ENCODE results near the gene AEN. TPM values are rescaled to one million over a fixed set of nuclear protein-coding genes. Genes with fewer than 3 reads are reported as not detected.

AEN gene
- total RNA-seq, 4 donors from 2014 or later, result 16.1 to 19.2 (median 17.3) TPM

GRCh38 chr15:88652456-88653199, 31.5 kb downstream of the AEN start:
- Histone ChIP-seq H3K4me3 (no peak overlapping the region), H3K27ac (no peak overlapping the region), H3K9me3 (no peaks in the 10 kb centered on the region), H3K36me3 (no peaks in the 10 kb centered on the region), H3K4me1 (no peaks in the 10 kb centered on the region), H3K27me3 (no peaks in the 10 kb centered on the region)
- DNase-seq (no peak), ATAC-seq (no peak)
- in situ Hi-C loops (cut with MboI; ENCODE audit: low sequenced_read_pairs in 4 of 4), result loop anchor here in 2 of 4 donors (25.0 kb wide), 1 partner anchor 185 kb away; no protein-coding TSS in a partner anchor
- TF ChIP-seq, protein P1, sequence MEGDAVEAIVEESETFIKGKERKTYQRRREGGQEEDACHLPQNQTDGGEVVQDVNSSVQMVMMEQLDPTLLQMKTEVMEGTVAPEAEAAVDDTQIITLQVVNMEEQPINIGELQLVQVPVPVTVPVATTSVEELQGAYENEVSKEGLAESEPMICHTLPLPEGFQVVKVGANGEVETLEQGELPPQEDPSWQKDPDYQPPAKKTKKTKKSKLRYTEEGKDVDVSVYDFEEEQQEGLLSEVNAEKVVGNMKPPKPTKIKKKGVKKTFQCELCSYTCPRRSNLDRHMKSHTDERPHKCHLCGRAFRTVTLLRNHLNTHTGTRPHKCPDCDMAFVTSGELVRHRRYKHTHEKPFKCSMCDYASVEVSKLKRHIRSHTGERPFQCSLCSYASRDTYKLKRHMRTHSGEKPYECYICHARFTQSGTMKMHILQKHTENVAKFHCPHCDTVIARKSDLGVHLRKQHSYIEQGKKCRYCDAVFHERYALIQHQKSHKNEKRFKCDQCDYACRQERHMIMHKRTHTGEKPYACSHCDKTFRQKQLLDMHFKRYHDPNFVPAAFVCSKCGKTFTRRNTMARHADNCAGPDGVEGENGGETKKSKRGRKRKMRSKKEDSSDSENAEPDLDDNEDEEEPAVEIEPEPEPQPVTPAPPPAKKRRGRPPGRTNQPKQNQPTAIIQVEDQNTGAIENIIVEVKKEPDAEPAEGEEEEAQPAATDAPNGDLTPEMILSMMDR (IDR thresholded peaks at IDR 0.05 in 4 of 5, conservative IDR thresholded peaks at IDR 0.05 in 1 of 5), result no peak
- no peak for TF ChIP-seq POLR2A (IDR thresholded peaks at IDR 0.05)
- intact Hi-C loops (cut with DNase I; ENCODE audit: low total_unique reads), result no loop called here

DNA sequence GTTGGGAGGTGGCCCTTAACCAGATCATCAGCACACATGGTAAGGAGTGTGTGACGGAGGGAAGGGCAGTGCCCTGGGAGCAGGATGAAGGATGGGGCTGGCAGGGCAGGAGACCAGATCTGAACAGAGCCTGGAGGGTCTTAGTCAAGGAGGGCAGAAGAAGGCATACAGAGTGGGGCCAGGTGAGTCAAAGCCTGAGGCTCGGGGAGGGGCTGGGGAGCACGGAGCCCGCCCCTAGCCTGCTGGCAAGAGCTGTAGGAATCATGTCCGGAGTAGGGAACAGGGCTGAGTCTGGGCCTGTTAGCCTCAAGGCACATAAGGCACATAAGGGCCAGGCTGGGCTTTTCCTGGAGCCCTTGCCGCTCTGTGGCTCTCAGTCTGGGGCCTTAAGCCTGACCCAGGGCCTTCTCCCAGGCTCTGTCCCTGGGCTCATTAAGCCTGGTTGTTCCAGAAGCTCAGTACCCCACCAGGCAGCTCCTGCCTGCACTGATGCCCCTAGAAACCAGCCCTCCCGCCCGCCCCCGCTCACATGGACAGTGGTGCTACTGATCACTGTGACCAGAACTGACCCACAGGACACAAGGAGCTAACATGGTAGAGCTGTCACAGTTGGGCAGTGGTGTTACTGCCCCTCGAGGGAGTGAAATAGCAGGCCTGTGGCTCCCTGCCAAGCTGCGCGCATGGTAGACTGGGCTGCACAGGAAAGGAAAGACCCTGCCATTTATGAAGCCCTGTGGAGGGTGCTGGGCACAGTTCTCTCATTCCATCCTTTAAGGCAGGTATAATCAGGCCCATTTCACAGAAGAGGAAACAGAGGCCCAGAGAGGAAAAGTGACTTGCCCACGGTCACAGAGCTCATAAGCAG, 32.3 kb downstream of the AEN start:
- in situ Hi-C loops (cut with MboI; ENCODE audit: low sequenced_read_pairs in 4 of 4) (loop anchor here in 2 of 4 donors (25.0 kb wide), 1 partner anchor 184 kb away; no protein-coding TSS in a partner anchor), intact Hi-C loops (cut with DNase I; ENCODE audit: low total_unique reads) (no loop called here)
- H3K9me3 ChIP-seq, result no peaks in the 10 kb centered on the region
- no peaks in the 10 kb centered on the region for H3K36me3 ChIP-seq
- TF ChIP-seq, protein P1 (IDR thresholded peaks at IDR 0.05 in 4 of 5, conservative IDR thresholded peaks at IDR 0.05 in 1 of 5), result no peak
- TF ChIP-seq POLR2A (IDR thresholded peaks at IDR 0.05), result no peak
- no peak for DNase-seq
- no peak overlapping the region for H3K27ac ChIP-seq
- no peaks in the 10 kb centered on the region for H3K27me3 ChIP-seq
- no peak for ATAC-seq
- H3K4me3 ChIP-seq, result no peak overlapping the region
- no peaks in the 10 kb centered on the region for H3K4me1 ChIP-seq

- H3K4me1 ChIP-seq, result peaks cover 0 to 2% of the 10 kb centered on the region in 2 donors
- H3K36me3 ChIP-seq, result no peaks in the 10 kb centered on the region
- no peak overlapping the region for H3K4me3 ChIP-seq
- TF ChIP-seq, protein P1 (IDR thresholded peaks at IDR 0.05 in 4 of 5, conservative IDR thresholded peaks at IDR 0.05 in 1 of 5), result no peak
- no peak for TF ChIP-seq POLR2A (IDR thresholded peaks at IDR 0.05)
- intact Hi-C loops (cut with DNase I; ENCODE audit: low total_unique reads) (no loop called here), in situ Hi-C loops (cut with MboI; ENCODE audit: low sequenced_read_pairs in 4 of 4) (loop anchor here in 2 of 4 donors (25.0 kb wide), 1 partner anchor 183 kb away; no protein-coding TSS in a partner anchor)
- no peak for ATAC-seq
- H3K27ac ChIP-seq, result no peak overlapping the region
- no peaks in the 10 kb centered on the region for H3K27me3 ChIP-seq
- DNase-seq, result no peak
- H3K9me3 ChIP-seq, result no peaks in the 10 kb centered on the region
Measured at GRCh38 chr15:88654430-88655102, 33.4 kb downstream of the AEN start.

- Histone ChIP-seq H3K27ac (no peak overlapping the region), H3K36me3 (no peaks in the 10 kb centered on the region), H3K9me3 (no peaks in the 10 kb centered on the region), H3K4me3 (no peak overlapping the region), H3K4me1 (peaks cover 0 to 2% of the 10 kb centered on the region in 2 donors), H3K27me3 (no peaks in the 10 kb centered on the region)
- DNase-seq (no peak), ATAC-seq (no peak)
- in situ Hi-C loops (cut with MboI; ENCODE audit: low sequenced_read_pairs in 4 of 4), result loop anchor here in 2 of 4 donors (25.0 kb wide), 1 partner anchor 182 kb away; no protein-coding TSS in a partner anchor
- intact Hi-C loops (cut with DNase I; ENCODE audit: low total_unique reads), result no loop called here
- TF ChIP-seq, protein P1 (IDR thresholded peaks at IDR 0.05 in 4 of 5, conservative IDR thresholded peaks at IDR 0.05 in 1 of 5), result no peak
- no peak for TF ChIP-seq POLR2A (IDR thresholded peaks at IDR 0.05)
Measured at GRCh38 chr15:88655103-88655553, 34.0 kb downstream of the AEN start.

All from gastrocnemius medialis (tissue), 4 donors.